Inflammatory macrophage treated with lipopolysaccharide for 4 hours (primary cell): ENCODE data around the gene KLF14.
"Not testable (repeated sequence)": the region's sequence is repeated elsewhere in the genome, so short reads cannot be mapped to it uniquely, and the experiment has no call there.

Experiments
- DNase-seq: peaks from one replicate; pipeline ENCODE4 v3.0.0-alpha.2; 2020

Gene KLF14

DNA sequence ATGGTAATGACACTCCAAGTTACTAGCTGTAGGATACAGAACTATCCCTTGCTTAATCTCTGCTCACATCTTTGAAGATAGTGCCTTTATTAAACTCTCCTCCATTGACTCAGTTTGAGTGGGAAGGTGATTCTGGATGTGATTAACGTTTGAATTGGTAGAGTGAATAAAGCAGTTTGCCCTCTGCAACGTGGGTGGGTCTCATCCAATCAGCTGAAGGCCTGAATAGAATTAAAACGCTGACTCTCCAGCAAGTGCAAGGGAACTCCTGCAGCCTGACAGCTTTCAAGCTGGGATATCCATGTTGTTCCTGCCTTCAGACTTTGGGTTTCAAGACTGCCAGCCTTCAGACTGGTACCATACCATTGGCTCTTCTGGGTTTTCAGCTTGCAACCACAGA is 21.6 kb downstream of the KLF14 start:
- DNase-seq = no peak

GRCh38 chr7:130708766-130709165 is 25.2 kb downstream of the KLF14 start:
- no peak for DNase-seq

- DNase-seq = no peak
Observed at GRCh38 chr7:130708001-130708400, 26.0 kb downstream of the KLF14 start.

GRCh38 chr7:130703851-130704250 is 30.2 kb downstream of the KLF14 start:
- peak; percentile 39 for DNase-seq

DNA sequence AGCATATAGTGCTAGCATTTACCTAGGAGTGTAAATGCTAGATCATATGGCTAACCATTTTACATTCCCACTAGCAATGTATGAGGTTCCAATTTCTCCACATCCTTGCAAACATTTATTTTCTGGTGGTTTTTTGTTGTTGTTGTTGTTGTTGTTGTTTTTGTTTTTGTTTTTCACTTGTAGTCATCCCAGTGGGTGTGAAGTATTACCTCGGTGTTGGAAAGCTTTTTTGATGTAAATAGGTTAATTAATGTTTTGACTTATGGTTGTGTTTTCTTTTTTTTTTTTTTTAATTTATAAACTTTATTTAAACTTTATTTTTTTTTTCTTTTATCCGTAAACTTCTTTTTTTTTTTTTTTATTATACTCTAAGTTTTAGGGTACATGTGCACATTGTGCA is 32.4 kb downstream of the KLF14 start:
- DNase-seq = no peak

DNA sequence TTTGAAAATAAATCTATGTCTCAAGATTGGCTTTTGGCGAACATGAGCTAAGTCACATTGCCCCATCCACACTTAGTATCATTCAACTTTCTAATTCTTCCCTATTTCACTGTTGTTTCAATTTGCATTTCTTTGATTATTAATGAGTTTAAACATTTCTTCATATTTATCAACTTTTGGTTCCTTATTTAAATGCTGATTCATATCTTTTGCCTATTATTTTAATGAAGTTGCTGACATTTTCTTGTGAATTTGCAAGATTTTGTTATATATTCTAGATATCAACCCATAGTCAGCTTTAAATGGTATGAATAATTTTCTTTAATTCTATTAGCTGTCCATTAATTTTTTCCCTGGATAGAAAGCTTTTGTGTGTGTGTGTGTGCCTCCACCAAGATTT is 33.2 kb downstream of the KLF14 start:
- DNase-seq = peak; percentile 3

GRCh38 chr7:130699686-130700085 is 34.3 kb downstream of the KLF14 start:
- no peak for DNase-seq

DNA sequence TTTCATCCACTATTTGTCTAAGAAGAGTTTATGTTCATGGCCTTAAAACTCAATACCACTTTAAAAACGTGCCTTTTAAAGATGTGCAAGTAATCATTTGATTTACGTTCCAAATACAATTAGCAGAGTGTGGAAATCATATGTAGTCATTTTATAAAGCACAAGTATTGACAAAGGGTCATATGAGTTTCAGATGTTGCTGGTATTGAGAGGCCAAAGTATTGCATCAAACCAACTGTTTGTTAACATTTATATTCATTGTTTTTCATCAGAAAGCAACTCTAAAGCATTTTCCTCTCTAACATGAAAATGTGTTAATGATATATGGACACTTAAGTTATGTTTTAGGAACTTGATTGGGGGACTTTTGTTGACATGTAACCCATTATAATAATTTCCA is 36.2 kb downstream of the KLF14 start:
- no peak for DNase-seq

DNA sequence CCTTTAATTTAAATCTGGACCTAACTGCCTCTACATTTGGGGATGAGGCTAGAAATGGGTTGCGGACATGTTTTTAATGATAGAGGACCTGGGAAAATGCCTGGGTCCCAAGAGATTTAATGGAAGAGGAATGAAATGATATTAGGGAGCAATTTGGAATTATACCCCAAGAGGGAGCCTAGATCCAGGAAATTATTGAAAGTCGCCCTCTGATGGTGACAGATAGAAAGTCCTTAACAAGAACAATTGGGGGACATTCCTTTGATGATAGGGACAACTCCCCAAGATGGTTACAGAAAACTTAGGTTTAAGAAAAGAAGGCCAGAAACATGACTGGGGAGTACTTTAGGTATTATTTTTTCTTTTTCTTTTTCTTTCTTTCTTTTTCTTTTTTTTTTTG is 38.2 kb downstream of the KLF14 start:
- DNase-seq = peak; percentile 44

GRCh38 chr7:130692396-130692795 is 41.6 kb downstream of the KLF14 start:
- not testable (repeated sequence) for DNase-seq

DNA sequence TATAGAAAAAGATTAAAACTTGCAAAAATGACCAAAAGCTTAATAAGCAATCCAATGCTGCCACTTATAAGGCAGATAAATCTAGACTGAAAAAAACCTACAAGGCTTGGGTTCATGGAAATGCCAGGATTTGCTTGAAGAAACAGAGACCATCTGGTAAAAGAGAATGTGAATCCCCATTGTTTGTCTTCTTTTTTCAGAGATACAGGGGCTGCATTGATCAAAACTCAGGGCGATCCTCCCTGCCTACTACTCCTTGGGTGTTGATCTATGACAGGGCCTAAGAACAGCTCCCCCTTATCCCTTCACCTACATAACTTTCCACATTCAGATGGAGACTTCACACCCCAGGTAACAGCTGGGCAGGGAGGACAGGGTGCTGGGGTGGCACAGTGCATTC is 44.3 kb downstream of the KLF14 start:
- no peak for DNase-seq

GRCh38 chr7:130683026-130683425 is 51.0 kb downstream of the KLF14 start:
- DNase-seq = no peak
